ENCODE measurements around the gene CCRL2.

DNA sequence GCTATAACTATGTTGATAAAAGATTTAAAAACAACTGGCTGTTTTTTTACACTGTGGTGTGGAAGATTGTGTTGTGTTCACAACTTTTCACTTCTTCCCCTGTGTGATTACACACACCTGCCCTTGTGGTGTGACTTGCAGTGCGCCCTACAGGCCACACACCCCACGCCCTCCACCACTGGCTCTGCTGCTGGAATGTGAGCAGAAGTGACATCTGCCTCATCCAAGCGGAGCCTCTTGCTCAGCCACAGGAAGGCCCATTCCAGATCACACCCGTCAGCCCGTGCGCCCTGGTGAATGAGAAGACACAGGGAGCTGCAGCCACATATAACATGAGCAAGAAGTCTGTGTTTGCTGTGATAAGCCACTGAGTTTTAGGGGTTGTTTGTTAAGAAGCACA is 46.2 kb upstream of the CCRL2 start:
- TF ChIP-seq CTCF (conservative IDR thresholded peaks at IDR 0.05 in 1 of 2, IDR thresholded peaks at IDR 0.05 in 1 of 2; ENCODE audit: low read depth in 1 of 2, low read length in 2 of 2) (no peak), EZH2 (IDR thresholded peaks at IDR 0.05; ENCODE audit: low read length, missing control alignments) (no peak)
